HG03460 (cell line): Measurements from ENCODE around the gene GLT8D2.
"Not testable (repeated sequence)": the region's sequence is repeated elsewhere in the genome, so short reads cannot be mapped to it uniquely, and the experiment has no call there.

Experiments
- ATAC-seq: cut with Tn5 transposase; IDR thresholded peaks from one replicate; pipeline ENCODE4 v1.9.1; 2021; ENCODE audit not compliant: unreplicated experiment

The GLT8D2 gene

GRCh38 chr12:104054681-104055346 is 4.8 kb upstream of the GLT8D2 start:
- no peak for ATAC-seq

- no peak for ATAC-seq
Observed at GRCh38 chr12:104050436-104050835, 449 bp upstream of the GLT8D2 start.

- no peak for ATAC-seq
Observed at GRCh38 chr12:104049278-104049902, 597 bp downstream of the GLT8D2 start.

GRCh38 chr12:104048811-104049210 is 1.2 kb downstream of the GLT8D2 start:
- ATAC-seq: no peak

DNA sequence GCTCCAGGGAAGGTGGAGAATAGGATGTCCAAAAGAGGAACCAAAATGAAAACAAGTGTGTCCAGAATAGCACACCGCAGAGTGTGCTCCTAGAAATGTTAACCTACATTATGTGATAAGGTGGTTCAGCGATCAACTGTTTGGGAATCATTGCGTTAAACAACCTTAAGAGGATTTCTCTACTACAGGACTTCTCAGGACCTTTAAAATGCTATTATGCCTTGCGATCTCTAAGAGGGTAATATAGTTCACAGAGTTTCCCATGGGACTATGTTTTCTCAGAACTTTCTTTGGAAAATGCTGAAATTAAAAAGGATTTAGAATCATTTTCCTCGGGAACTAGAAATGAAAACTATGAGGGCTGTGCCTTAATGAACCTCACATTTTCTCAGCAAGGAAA is 1.8 kb downstream of the GLT8D2 start:
- no peak for ATAC-seq

DNA sequence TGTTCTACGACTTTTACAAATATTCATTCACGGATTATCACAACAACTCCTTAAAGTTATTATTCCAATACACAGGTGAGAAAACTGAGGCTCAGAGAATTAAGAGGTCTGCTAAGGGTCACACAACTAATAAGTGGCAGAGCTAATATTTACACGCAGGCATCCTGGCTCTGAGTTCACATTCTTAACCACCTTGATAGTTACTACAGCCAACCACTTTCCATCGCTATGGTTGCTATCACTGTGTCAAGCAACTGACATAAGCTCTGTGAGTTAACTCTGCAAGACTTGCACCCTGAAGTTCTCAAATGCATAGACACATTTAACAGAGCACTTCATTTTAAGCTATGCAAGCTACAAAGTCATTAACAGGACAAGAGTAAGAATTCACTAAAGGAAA is 3.7 kb downstream of the GLT8D2 start:
- no peak for ATAC-seq

GRCh38 chr12:104044158-104044557 is 5.8 kb downstream of the GLT8D2 start:
- ATAC-seq: no peak

GRCh38 chr12:104042580-104042979 is 7.4 kb downstream of the GLT8D2 start:
- ATAC-seq: no peak

DNA sequence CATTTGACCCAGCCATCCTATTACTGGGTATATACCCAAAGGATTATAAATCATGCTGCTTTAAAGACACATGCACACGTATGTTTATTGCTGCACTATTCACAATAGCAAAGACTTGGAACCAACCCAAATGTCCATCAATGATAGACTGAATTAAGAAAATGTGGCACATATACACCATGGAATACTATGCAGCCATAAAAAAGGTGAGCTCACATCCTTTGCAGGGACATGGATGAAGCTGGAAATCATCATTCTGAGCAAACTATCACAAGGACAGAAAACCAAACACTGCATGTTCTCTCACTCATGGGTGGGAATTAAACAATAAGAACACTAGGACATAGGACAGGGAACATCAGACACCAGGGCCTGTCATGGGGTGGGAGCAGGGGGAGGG is 10.2 kb downstream of the GLT8D2 start:
- ATAC-seq: not testable (repeated sequence)

DNA sequence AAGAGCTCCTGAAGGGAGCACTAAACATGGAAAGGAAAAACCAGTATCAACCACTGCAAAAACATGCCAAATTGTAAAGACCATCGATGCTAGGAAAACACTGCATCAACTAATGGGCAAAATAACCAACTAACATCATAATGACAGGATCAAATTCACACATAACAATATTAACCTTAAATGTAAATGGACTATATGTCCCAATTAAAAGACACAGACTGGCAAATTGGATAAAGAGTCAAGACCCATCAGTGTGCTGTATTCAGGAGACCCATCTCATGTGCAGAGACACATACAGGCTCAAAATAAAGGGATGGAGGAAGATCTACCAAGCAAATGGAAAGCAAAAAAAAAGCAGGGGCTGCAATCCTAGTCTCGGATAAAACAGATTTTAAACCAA is 13.8 kb downstream of the GLT8D2 start:
- ATAC-seq: not testable (repeated sequence)

GRCh38 chr12:104030596-104030995 is 19.4 kb downstream of the GLT8D2 start:
- ATAC-seq: not testable (repeated sequence)

- ATAC-seq: no peak
Observed at GRCh38 chr12:104026841-104027599, 23.0 kb downstream of the GLT8D2 start.

- no peak for ATAC-seq
Observed at GRCh38 chr12:104025771-104026170, 24.2 kb downstream of the GLT8D2 start.

DNA sequence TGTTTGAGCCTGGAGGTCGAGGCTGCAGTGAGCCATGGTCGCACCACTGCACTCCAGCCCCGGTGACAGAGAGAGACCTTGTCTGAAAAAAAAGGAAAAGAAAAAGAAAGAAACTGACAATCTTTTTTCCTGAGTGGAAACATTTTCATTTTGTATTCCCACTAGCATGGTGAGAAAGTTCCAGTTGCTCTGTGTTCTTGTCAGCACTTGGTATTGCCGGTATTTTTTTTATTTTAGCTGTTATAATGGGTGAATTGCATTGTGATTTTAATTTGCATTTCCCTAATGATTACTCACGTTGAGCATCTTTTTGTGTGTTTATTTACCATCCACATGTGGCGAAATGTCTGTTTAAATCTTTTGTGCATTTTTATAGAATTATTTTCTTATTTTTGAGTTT is 25.6 kb downstream of the GLT8D2 start:
- ATAC-seq: no peak

- no peak for ATAC-seq
Observed at GRCh38 chr12:104023710-104024109, 26.3 kb downstream of the GLT8D2 start.

- no peak for ATAC-seq
Observed at GRCh38 chr12:104022786-104023185, 27.2 kb downstream of the GLT8D2 start.

- not testable (repeated sequence) for ATAC-seq
Observed at GRCh38 chr12:104021862-104022261, 28.1 kb downstream of the GLT8D2 start.

DNA sequence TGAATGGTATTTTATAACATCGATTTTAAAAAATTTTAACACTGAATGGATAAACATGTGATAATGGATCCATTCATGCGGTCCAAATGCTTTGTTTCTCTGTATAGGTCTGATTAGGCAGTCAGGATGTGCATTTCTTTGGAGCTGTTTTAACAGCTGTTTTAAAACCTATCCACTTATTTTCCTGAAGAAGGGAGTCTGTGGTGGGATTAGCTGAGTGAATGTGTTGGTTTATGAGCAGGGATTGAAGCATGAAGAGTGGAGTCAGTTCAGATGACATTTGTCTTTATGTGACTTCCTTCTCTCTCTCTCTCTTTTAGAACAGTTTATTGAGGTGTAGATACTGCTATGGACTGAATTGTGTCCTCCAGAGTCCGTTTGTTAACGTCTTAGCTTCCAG is 37.7 kb downstream of the GLT8D2 start:
- ATAC-seq: no peak

DNA sequence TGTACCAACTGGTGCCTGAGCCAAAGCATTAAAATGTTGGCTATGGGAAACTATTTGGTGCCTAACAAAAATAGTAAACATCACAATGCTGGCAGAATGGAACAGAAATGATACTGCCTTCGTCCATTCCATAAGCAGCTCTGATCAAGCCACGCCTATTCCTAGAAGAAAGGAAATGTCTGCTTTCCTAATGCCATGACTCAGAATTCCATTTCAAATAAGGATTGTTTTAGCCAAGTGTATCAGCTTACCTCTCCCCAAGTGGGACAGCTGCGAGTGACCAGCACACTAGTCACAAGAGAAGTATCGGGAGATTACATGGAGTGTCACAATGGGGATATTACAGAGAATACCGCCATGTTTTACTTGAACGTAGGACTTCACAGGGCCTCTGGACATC is 38.7 kb downstream of the GLT8D2 start:
- ATAC-seq: no peak

- ATAC-seq: no peak
Observed at GRCh38 chr12:104010606-104011169, 39.3 kb downstream of the GLT8D2 start.

DNA sequence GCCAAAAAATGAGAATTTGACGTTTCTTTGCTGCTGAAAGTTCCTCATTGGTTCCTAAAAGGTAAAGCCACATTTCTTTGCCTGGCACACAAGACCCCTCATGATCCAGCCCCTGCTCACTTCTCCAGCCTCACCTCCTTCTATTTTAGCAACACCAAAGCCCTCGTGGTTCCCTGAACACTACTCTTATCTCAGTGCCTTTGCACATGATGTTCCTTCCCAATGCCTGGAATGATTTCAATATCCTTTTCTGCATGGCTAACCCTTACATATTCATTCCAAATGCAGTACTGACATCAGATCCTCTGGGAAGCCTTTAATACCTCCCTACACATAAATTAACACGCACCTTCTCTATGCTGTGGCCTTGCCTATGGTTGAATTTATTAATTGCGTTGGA is 39.9 kb downstream of the GLT8D2 start:
- no peak for ATAC-seq

- no peak for ATAC-seq
Observed at GRCh38 chr12:104006929-104007328, 43.1 kb downstream of the GLT8D2 start.
